GM11168 (cell line): Measurements from ENCODE around the gene EXOC3L2.

Experiments
- in situ Hi-C: fragments of 300-500 bp; cut with MboI; formaldehyde crosslinking; loops from one replicate; pipeline ENCODE4 v1.12.0; 2022; ENCODE audit warnings: low sequenced_read_pairs; ENCODE audit not compliant: unreplicated experiment

EXOC3L2 gene

GRCh38 chr19:45186509-45187334 is 58.5 kb downstream of the EXOC3L2 start:
- in situ Hi-C loops, result no loop called here

DNA sequence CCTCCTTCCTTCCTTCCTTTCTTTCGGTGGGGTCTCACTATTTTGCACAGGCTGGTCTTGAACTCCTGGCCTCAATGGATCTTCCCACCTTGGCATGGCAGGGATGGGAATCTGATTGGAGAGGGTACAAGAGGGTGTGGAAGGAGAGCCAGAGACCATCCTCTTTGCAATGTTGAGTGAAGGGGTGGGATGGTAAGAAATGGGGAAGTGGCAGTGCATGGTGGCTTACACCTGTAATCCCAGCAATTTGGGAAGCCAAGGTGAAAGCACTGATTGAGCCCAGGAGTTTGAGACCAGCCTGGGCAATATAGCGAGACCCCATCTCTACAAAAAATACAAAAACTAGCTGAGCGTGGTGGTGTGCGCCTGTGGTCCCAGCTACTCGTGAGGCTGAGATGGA is 61.1 kb downstream of the EXOC3L2 start:
- in situ Hi-C loops, result no loop called here

GRCh38 chr19:45182758-45183157 is 62.4 kb downstream of the EXOC3L2 start:
- in situ Hi-C loops, result no loop called here

DNA sequence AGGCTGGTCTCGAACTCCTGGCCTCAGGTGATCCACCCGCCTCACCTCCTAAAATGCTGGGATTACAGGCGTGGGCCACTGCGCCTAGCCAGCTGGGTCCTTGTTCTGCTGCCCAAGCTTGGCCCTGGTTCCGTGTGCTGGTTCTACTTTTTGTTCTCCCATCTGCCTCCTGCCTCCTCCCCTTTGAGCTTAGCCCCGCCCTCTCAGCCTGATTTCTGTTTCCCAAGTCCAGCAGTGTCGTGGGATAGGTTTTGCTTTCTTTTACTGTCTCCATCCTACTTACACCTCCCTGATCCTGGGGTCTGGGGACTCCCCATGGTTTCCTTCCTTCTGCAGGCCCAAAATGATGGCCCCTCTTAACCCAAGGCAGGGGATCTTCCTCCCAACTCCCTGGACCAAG is 64.3 kb downstream of the EXOC3L2 start:
- in situ Hi-C loops, result no loop called here

- in situ Hi-C loops, result no loop called here
Measured at GRCh38 chr19:45179892-45180370, 65.3 kb downstream of the EXOC3L2 start.

DNA sequence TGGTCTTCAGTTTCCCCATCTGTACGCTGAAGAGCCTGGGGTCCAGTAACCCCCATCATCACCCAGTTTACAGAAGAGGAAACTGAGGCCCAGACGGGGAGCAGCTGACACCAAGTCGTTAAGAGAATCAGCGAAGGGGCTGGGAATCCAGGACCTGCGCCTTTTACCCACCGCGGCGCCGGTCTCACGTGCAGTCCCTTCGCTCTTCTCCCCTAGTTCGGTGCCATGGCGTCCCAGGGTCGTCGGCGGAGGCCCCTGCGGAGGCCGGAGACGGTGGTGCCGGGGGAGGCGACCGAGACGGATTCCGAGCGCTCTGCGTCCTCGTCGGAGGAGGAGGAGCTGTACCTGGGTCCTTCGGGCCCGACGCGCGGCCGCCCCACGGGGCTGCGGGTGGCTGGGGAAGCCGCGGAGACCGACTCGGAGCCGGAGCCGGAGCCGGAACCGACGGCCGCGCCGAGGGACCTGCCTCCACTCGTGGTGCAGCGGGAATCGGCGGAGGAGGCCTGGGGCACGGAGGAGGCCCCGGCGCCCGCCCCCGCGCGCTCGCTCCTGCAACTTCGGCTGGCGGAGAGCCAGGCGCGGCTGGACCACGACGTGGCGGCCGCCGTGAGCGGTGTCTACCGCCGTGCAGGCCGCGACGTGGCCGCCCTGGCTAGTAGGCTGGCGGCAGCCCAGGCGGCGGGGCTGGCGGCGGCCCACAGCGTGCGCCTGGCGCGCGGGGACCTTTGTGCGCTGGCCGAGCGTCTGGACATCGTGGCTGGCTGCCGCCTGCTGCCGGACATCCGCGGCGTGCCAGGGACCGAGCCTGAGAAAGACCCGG is 65.9 kb downstream of the EXOC3L2 start:
- in situ Hi-C loops, result no loop called here

DNA sequence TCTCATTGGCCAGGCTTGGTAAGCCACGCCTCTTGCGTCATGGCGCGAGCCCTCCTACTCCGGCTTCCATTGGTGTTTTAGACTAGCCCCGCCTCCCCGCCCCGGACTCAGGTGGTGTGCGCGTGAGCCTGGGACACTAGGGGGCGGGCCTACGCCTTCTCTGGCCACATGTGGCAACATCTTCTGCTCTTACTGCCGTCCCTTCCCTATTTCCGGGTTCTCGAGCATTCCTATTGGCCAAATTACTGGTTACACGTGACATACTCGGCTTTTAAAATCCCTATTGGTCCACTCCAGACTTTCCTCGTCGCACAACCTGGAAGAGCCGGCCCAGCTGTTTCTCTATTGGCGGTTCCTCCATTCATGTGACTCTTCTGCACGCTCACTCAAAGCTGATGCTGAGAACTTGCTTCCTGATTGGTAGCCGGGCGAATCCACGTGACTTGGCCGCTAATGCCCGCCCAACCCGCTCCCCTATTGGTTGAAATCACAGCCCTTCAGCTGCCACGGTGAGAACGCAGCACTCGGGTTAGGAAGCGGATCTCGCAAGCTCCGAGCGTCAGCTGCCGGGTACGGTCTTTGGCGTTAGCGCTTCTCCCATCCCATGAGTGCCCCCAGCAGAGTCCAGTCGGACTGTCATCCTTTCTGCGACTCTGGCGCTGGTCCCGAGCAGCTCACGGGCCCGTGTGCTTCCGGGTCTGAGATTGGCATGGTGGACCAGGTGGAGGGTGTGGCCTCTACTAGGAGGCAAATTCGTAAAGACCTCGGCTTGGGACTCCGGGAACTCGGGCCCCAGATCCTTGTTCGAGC is 66.7 kb downstream of the EXOC3L2 start, which contains the start of gene BLOC1S3:
TSS of gene BLOC1S3 (plus strand) at position 523 of the 810 bp plus-strand sequence. CDS start 513 bp downstream, outside the sequence.
- in situ Hi-C loops, result no loop called here

GRCh38 chr19:45177817-45178261 is 67.4 kb downstream of the EXOC3L2 start, which contains the start of gene TRAPPC6A:
TRAPPC6A (minus strand) TSS chr19:45178237; CDS start chr19:45178218, 19 bp downstream.
- in situ Hi-C loops, result no loop called here

DNA sequence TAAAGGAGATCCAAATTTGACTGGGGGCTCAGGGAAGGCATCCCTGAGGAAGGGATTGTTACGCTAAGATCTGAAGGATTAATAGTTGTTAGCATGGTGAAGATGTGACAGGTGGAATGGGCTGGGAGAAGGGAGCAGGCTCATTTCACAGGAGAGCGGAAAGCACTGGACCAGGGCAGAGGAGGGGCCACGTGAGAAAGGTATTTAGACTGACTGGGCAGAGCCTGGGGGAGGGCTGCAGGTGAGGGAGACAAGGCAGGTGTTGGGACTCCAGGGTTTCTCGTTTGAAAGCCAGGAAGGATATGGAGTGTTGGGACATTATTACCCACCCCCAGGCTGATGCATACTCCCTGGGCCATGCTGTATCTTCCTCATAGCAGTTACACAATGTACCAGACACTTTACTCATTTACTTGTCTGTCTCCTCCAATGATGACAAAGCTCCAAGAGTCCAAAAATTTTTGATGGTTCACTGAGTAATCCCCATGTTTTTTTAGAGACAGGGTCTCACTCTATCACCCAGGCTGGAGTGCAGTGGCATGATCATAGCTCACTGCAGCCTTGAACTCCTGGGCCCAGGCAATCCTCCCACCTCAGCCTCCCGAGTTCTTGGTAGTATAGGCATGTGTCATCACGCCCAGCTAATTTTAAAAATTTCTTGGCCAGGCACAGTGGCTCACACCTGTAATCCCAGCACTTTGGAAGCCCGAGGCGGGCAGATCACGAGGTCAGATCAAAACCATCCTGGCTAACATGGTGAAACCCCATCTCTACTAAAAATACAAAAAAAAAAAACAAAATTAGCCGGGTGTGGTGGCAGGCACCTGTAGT is 69.5 kb downstream of the EXOC3L2 start:
- in situ Hi-C loops, result no loop called here

- in situ Hi-C loops, result no loop called here
Measured at GRCh38 chr19:45173816-45174215, 71.4 kb downstream of the EXOC3L2 start.

GRCh38 chr19:45172611-45173208 is 72.5 kb downstream of the EXOC3L2 start:
- in situ Hi-C loops, result no loop called here

DNA sequence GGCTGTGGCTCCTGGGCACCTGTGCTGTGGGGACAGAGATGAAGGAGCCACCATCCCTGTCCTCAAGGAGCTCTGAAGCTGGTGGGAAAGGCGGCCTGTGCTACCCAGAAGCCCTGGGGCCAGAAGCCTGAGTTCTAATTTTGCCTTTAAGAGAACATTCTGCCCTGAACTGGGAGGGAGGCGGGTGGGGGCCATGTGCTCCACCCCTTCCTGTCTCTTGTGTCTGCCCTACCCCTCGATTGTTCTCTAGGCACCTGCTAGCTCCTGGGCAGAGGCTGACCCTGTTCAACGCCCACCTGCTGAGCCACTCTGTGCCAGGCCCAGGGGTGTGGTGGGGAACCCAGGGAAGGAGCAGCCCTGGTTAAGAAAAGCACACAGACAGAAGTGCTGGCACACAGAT is 73.0 kb downstream of the EXOC3L2 start:
- in situ Hi-C loops, result no loop called here

DNA sequence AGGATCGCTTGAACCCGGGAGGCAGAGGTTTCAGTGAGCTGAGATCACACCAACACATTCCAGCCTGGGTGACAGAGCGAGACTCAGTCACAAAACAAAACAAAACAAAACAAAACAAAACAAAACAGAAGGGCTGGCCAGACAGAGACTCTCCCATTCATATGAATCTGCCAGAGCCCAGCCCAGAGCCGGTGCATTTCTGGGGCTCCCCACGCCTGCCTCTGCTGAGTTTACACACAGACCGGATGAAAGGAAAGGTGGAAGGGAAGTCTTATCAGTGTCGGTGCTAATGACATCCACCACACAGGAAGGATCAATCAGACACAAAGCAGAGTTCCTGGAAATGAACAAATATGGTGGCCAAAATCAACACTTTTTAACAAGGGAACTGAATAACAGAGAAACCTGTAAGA is 74.0 kb downstream of the EXOC3L2 start:
- in situ Hi-C loops, result no loop called here

DNA sequence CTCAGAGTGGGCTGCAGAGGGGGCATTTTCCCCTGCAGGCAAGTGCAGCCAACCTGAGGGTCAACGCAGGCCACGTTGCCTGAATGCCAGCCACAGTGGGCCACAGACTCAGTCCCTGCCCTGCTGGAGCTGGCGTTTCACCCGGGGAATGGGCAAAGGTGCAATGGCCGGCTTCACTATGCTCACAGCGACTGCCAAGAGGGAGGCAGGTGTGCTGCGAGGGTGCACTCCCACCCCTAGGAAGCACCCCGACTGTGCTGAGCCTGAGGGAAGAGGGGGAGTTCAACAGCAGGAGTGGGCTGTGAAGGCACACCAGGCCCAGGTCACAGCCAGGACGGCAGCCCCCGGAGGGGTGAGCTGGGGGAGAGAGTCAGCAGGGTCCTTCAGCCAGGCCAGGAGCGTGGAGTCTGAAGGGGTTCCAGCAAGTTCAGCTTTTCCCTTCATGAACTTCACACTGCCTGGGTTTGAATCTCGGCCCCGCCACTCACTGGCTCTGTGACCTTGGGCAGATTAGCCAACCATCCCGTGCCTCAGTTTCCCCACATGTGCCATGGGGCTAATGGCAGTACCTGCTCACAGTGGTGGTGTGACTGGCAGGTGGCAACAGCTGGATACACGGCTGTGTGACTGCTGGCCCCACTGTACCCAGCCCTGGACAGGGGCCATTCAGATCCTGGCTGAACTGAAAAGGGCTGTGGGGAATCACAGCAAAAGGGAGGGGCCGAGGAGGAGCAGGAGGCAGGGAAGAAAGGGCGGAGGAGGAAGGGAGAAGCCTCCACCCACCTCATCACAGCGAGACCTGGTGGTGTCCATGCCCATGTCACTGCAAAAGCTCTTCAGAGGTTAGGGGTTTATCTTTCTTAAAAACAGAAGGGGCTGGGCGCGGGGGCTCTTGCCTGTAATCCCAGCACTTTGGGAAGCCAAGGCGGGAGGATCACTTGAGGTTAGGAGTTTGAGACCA is 74.8 kb downstream of the EXOC3L2 start:
- in situ Hi-C loops, result no loop called here

DNA sequence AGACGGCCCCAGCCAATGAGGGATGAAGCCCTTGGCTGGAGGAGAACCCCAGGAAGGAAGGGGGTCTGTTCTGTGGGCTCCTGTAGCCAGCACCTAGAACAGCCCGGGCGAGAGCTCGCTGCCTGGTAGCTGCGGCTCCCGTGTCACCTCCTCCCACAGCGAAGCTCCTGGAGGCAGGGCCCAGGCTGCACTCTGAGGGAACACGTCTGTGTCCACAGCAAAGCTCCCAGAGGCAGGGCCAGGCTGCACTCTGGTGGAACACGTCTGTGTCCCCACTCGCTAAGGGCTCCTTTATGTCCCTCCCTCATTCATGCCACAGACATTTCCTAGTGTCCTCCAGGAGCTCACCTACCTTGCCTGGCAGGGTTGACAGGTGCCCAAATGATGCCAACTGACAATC is 75.6 kb downstream of the EXOC3L2 start:
- in situ Hi-C loops, result no loop called here

DNA sequence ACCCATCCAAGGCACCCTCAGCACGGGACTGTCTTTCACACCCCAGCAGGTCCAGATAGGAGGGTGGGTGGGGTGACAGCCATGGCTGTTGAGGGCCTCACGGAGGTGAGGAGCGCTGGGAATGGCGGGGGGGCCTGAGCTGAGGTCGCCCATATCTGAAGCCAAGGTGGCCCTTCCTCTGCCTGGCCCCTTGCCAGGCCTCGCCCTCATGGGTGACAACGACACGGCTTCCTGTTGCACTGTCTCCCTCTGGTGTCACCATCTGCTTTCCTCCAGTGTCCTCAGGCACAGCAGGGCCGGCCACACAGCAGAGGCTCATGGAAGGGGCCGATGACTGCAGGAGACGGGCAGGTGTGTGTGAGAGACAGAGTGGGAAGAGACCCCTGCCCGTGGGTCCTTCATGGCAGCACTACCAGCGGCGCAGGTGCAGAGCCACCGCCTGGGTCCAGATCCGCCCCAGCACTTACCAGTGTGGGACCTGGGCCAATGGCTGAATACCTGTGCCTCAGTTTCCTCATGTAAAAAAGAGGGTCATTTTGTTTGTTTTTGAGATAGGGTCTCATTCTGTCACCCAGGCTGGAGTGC is 76.3 kb downstream of the EXOC3L2 start:
- in situ Hi-C loops, result no loop called here

- in situ Hi-C loops, result no loop called here
Measured at GRCh38 chr19:45166723-45167252, 78.4 kb downstream of the EXOC3L2 start.
